HepG2 (cell line): ENCODE measurements around the gene SLC5A10. TPM values are rescaled to one million over a fixed set of nuclear protein-coding genes. Genes with fewer than 3 reads are reported as not detected.
A peak's percentile ranks its signal among the peaks of the same experiment; 100 is the strongest.

ENCODE experiments used
- ATAC-seq: fragments of 200-7000 bp; cut with Tn5 transposase; 3 replicates; pipeline ENCODE4 v1.9.1; 2020; ENCODE audit warnings: mild to moderate bottlenecking, moderate library complexity
- BruUV-seq: library from RNA; stranded (reverse); fragments of 400-500 nt; replicated peaks from 2 replicates; lab custom pipeline; 2021; lab: Mats Ljungman, UMichigan
- CTCF ChIA-PET: fragments of 300-600 bp; formaldehyde crosslinking; extraction: SDS; loops from one replicate; lab custom pipeline; 2021; ENCODE audit warnings: low total read pairs, inconsistent platforms, low intra/inter-chr PET ratio; lab: Yijun Ruan, JAX
- POLR2A ChIA-PET: fragments of 350-600 bp; sonication (Branson Sonifier 250); formaldehyde crosslinking; loops from one replicate; lab custom pipeline; 2020; ENCODE audit warnings: antibody characterized with exemption, inconsistent platforms; lab: Yijun Ruan, JAX
- DNase-seq: peaks from one replicate; pipeline ENCODE4 v3.0.0-alpha.2; 2015; ENCODE audit warnings: low spot score
- FAIRE-seq: peaks from 3 replicates; lab custom pipeline; 2011; peaks lifted over from hg19 to GRCh38; lab: Jason Lieb, UNC
- H2AFZ ChIP-seq: one replicate; pipeline ENCODE4 v1.6.1; 2011; ENCODE audit warnings: low read length, inconsistent platforms
- H3K27ac ChIP-seq: fragments of 300-600 bp; 3 replicates; pipeline ENCODE4 v1.8.0; 2011; ENCODE audit warnings: mixed run types, mild to moderate bottlenecking, mixed read lengths, low read length, inconsistent platforms; ENCODE audit not compliant: insufficient read depth; ENCODE audit errors: extremely low read length
- H3K27me3 ChIP-seq, 2 experiments: fragments of 200-600 bp in 1 of 2; 2 replicates in 1 of 2; 3 replicates in 1 of 2; pipeline versions ENCODE4 v1.6.0 to v1.8.0; 2011; ENCODE audit warnings: low read length in 2 of 2, mild to moderate bottlenecking in 2 of 2, moderate library complexity in 2 of 2, inconsistent platforms in 1 of 2; ENCODE audit not compliant: insufficient read depth in 2 of 2, control insufficient read depth in 1 of 2
- H3K36me3 ChIP-seq, 2 experiments: fragments of 200-600 bp in 1 of 2; replicated peaks in 1 of 2; 2 replicates in 1 of 2; 3 replicates in 1 of 2; pipeline versions ENCODE4 v1.5.1 to v1.8.0; 2011; ENCODE audit warnings: low read length in 2 of 2, inconsistent platforms in 1 of 2; ENCODE audit not compliant: insufficient read depth in 2 of 2, control insufficient read depth in 1 of 2
- H3K4me1 ChIP-seq: 2 replicates; pipeline ENCODE4 v1.5.1; 2012; ENCODE audit warnings: low read length, inconsistent platforms; ENCODE audit not compliant: insufficient read depth
- H3K4me2 ChIP-seq: 2 replicates; pipeline ENCODE4 v1.6.0; 2011; ENCODE audit warnings: low read depth, low read length, inconsistent platforms
- H3K4me3 ChIP-seq, 3 experiments: fragments of 200-600 bp in 1 of 3; sonication (generic), shearing (Covaris generic) in 1 of 3; replicated peaks in 1 of 3; 2 replicates each; pipeline ENCODE4 v1.5.1; 2011 to 2016; ENCODE audit warnings: low read length in 3 of 3, inconsistent platforms in 2 of 3, low read depth in 2 of 3, mild to moderate bottlenecking in 2 of 3, control low read depth in 1 of 3, mixed read lengths in 1 of 3; ENCODE audit not compliant: insufficient read depth in 1 of 3
- H3K79me2 ChIP-seq: one replicate; pipeline ENCODE4 v1.6.1; 2011; ENCODE audit warnings: low read length, inconsistent platforms; ENCODE audit not compliant: insufficient read depth
- H3K9ac ChIP-seq: 2 replicates; pipeline ENCODE4 v1.6.0; 2011; ENCODE audit warnings: mild to moderate bottlenecking, low read depth, low read length, inconsistent platforms; ENCODE audit not compliant: insufficient read depth
- H3K9me3 ChIP-seq: 2 replicates; pipeline ENCODE4 v1.5.1; 2012; ENCODE audit warnings: mild to moderate bottlenecking, low read length
- H4K20me1 ChIP-seq: 2 replicates; pipeline ENCODE4 v1.6.0; 2011; ENCODE audit warnings: inconsistent platforms, mild to moderate bottlenecking, low read length, moderate library complexity; ENCODE audit not compliant: insufficient read depth
- DPF2 ChIP-seq: sonication (generic); formaldehyde crosslinking; IDR thresholded peaks from 2 replicates; pipeline ENCODE4 v1.4.0; 2020; ENCODE audit warnings: mild to moderate bottlenecking, low read depth, missing genetic modification reagents, borderline replicate concordance
- FOSL2 ChIP-seq: sonication (generic); formaldehyde crosslinking; IDR thresholded peaks from 2 replicates; pipeline ENCODE4 v1.4.0; 2020; ENCODE audit warnings: missing genetic modification reagents
- MAFF ChIP-seq: IDR thresholded peaks from 2 replicates; pipeline ENCODE4 v1.6.1; 2011; ENCODE audit warnings: low read depth, low read length, improper control_type of control experiment
- MATR3 ChIP-seq: sonication (generic); formaldehyde crosslinking; IDR thresholded peaks from 2 replicates; pipeline ENCODE4 v1.4.0; 2020; ENCODE audit warnings: missing genetic modification reagents
- MZF1 ChIP-seq: sonication (generic); formaldehyde crosslinking; IDR thresholded peaks from 2 replicates; pipeline ENCODE4 v1.8.1; 2023; ENCODE audit warnings: mild to moderate bottlenecking, missing genetic modification reagents, borderline replicate concordance
- PHB2 ChIP-seq: fragments of 450-650 bp; IDR thresholded peaks from 2 replicates; pipeline ENCODE4 v1.6.1; 2018; ENCODE audit not compliant: partially characterized antibody
- SAP130 ChIP-seq: IDR thresholded peaks from 2 replicates; pipeline ENCODE4 v1.6.1; 2016; ENCODE audit warnings: low read depth
- SRSF1 ChIP-seq: fragments of 200-400 bp; formaldehyde crosslinking; optimal IDR thresholded peaks from 2 replicates; pipeline ENCODE3; 2017; ENCODE audit warnings: mild to moderate bottlenecking, low read depth, low read length, moderate library complexity
- TAF1 ChIP-seq: sonication (generic); formaldehyde crosslinking; IDR thresholded peaks from 2 replicates; pipeline ENCODE4 v1.4.0; 2020; ENCODE audit warnings: missing genetic modification reagents
- TRIM22 ChIP-seq: fragments of 450-650 bp; IDR thresholded peaks from 2 replicates; pipeline ENCODE4 v1.6.1; 2017
- ZBTB33 ChIP-seq: sonication (generic); formaldehyde crosslinking; IDR thresholded peaks from 2 replicates; pipeline ENCODE4 v1.4.0; 2020; ENCODE audit warnings: missing genetic modification reagents
- ZBTB37 ChIP-seq: sonication (generic); formaldehyde crosslinking; IDR thresholded peaks from 2 replicates; pipeline ENCODE4 v1.4.0; 2020; ENCODE audit warnings: mild to moderate bottlenecking, missing genetic modification reagents
- ZFP36 ChIP-seq: fragments of 150-350 bp; IDR thresholded peaks from 2 replicates; pipeline ENCODE4 v1.6.1; 2018; ENCODE audit warnings: borderline replicate concordance, low read length, low read depth; ENCODE audit not compliant: partially characterized antibody
- ZNF263 ChIP-seq: sonication (generic); formaldehyde crosslinking; IDR thresholded peaks from 2 replicates; pipeline ENCODE4 v1.4.0; 2020; ENCODE audit warnings: missing genetic modification reagents
- ZNF597 ChIP-seq: sonication (generic); formaldehyde crosslinking; IDR thresholded peaks from 2 replicates; pipeline ENCODE4 v1.5.0; 2020; ENCODE audit warnings: missing genetic modification reagents
- ZNF678 ChIP-seq: sonication (generic); formaldehyde crosslinking; IDR thresholded peaks from 2 replicates; pipeline ENCODE4 v1.4.0; 2020; ENCODE audit warnings: mild to moderate bottlenecking, missing genetic modification reagents
- ZNF816 ChIP-seq: sonication (generic); formaldehyde crosslinking; IDR thresholded peaks from 2 replicates; pipeline ENCODE4 v1.8.0; 2022; ENCODE audit warnings: missing genetic modification reagents, mild to moderate bottlenecking, borderline replicate concordance
- WGBS: methylation state at CpG from one replicate; pipeline ENCODE4 v1.1.6; 2017; ENCODE audit warnings: low lambda C conversion rate; 5-methylcytosine and 5-hydroxymethylcytosine counted together
- in situ Hi-C: cut with HindIII; loops from 2 replicates; pipeline ENCODE4 v1.10.0; 2017; ENCODE audit warnings: low pct_unique_long_range_greater_than_20kb; ENCODE audit not compliant: extremely low pct_ligation_motif_present
- intact Hi-C: fragments of 100-400 bp; cut with micrococcal nuclease; formaldehyde crosslinking; loops from one replicate; pipeline ENCODE4 v1.10.0; 2022; ENCODE audit not compliant: unreplicated experiment
- polyA plus RNA-seq, 8 experiments: library from polyadenylated mRNA; depleted of rRNA in 3 of 8; stranded (reverse) in 7 of 8; unstranded in 1 of 8; fragments of >200 nt; fragmentation: Illumina TruSeq in 4 of 8; extraction: Trizol in 4 of 8; gene quantifications; 2 replicates each; pipeline versions ENCODE4 v1.2.1 to v1.2.3, GENCODE V29; 2011 to 2016; ENCODE audit warnings: low read depth in 4 of 8, missing spikeins in 1 of 8, mixed read lengths in 1 of 8; ENCODE audit not compliant: insufficient read depth in 1 of 8
- total RNA-seq, 5 experiments: library from RNA; depleted of rRNA; stranded (reverse); fragments of >200 nt; fragmentation: Illumina TruSeq; extraction: Trizol; gene quantifications; 2 replicates each; pipeline ENCODE4 v1.2.3, GENCODE V29; 2016; ENCODE audit warnings: low read depth in 1 of 5

The SLC5A10 gene
- total and polyA plus RNA-seq, 2 of the 13 experiments (the other 11 are each of a cell fraction or from before 2014, with no cell fraction given), result 0.05 TPM; not detected in 1

- Histone ChIP-seq H3K27ac (no peak overlapping the region), H3K36me3 (no peaks in the 10 kb centered on the region), H3K27me3 (peaks cover 6 to 32% of the 10 kb centered on the region in 2 experiments; a peak in 3 of 5 replicates), H3K4me1 (peaks cover 81% of the 10 kb centered on the region), H3K9ac (no peak overlapping the region), H2AFZ (no peak overlapping the region), H3K4me2 (peak overlapping the region; percentile 13; the same call in 1 of the 2 replicates), H3K9me3 (no peaks in the 10 kb centered on the region), H4K20me1 (no peaks in the 10 kb centered on the region), H3K4me3 (no peak overlapping the region; a peak in 1 of 6 replicates), H3K79me2 (no peaks in the 10 kb centered on the region)
- intact Hi-C loops (no loop called here), in situ Hi-C loops (no loop called here)
- no TSS peak for BruUV-seq
- POLR2A ChIA-PET, result interaction anchor here (1.2 to 2.6 kb wide), 3 partner anchors 8 to 11 kb away, joined by 4 to 10 read pairs (median 5); partner anchors contain the start of gene FAM83G
- WGBS, result 15% methylated on average over 7 of the region's 7 CpGs
- no peak for DNase-seq
- no peak for FAIRE-seq
- CTCF ChIA-PET, result no interaction called here
- no peak for ATAC-seq
- TF ChIP-seq TRIM22 (no peak), MAFF (no peak), MATR3 (CRISPR knock-in tag) (no peak), ZFP36 (peak; percentile 93), ZBTB37 (CRISPR knock-in tag) (no peak), SRSF1 (no peak), TAF1 (CRISPR knock-in tag) (no peak), ZNF816 (CRISPR knock-in tag) (no peak), DPF2 (CRISPR knock-in tag) (0 out of 2 replicates have a peak, but pooled peaks have one; percentile 22), ZBTB33 (CRISPR knock-in tag) (no peak), ZNF263 (peak; percentile 90), PHB2 (no peak), ZNF678 (no peak), MZF1 (no peak), SAP130 (CRISPR knock-in tag) (0 out of 2 replicates have a peak, but pooled peaks have one; percentile 19), FOSL2 (CRISPR knock-in tag) (peak; percentile 90), ZNF597 (CRISPR knock-in tag) (no peak)
These were observed 63.5 kb downstream of the SLC5A10 start for GRCh38 chr17:19015428-19015827.
